ENCODE results near the gene RRP36. TPM values are rescaled to one million over a fixed set of nuclear protein-coding genes. Genes with fewer than 3 reads are reported as not detected.
A peak's percentile ranks its signal among the peaks of the same experiment; 100 is the strongest.

The RRP36 gene
- total and polyA plus RNA-seq, 5 donors from 2014 or later, result 33.3 to 82.2 (median 68.4) TPM

DNA sequence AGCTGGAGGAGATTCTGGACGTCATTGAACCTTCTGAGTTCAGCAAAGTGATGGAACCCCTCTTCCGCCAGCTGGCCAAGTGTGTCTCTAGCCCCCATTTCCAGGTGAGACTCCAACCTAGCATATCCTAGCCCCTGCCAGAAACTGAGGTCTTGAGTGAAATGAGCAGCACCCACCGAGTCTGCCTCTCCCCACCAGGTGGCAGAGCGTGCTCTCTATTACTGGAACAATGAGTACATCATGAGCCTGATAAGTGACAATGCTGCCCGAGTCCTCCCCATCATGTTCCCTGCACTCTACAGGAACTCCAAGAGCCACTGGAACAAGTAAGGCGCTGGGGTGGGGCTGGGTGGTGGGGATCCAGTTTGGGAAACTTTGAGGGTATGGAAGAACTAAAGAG lies 12.3 kb upstream of the RRP36 start:
- ATAC-seq (ENCODE audit: low read depth in 2 of 2) (no peak), DNase-seq (peak in 2 of 3 donors; percentile 34 to 42)
- H3K27ac Mint-ChIP-seq, result peak overlapping the region in 1 of 3 donors; percentile 69
- no peak overlapping the region for H3K27ac ChIP-seq (ENCODE audit: insufficient read depth, low read length, poor library complexity, severe bottlenecking)
- no peaks in the 10 kb centered on the region for H3K27me3 ChIP-seq (ENCODE audit: control insufficient read depth, insufficient read depth, low read length)
- peaks cover 0 to 1% (median 0%) of the 10 kb centered on the region in 7 donors for H3K9me3 Mint-ChIP-seq
- peaks cover 23% of the 10 kb centered on the region for H3K36me3 Mint-ChIP-seq
- peak overlapping the region in 2 of 4 donors; percentile 43 to 66 for H3K4me3 Mint-ChIP-seq
- H3K4me1 ChIP-seq (ENCODE audit: control insufficient read depth, insufficient read depth, low read length, poor library complexity, severe bottlenecking), result peaks cover 14% of the 10 kb centered on the region
- H3K36me3 ChIP-seq (ENCODE audit: control insufficient read depth, insufficient read depth, low read length), result peaks cover 53% of the 10 kb centered on the region
- H3K4me3 ChIP-seq (ENCODE audit: low read depth, low read length), result no peak overlapping the region
- no peaks in the 10 kb centered on the region for H3K27me3 Mint-ChIP-seq
- peaks cover 0 to 49% (median 23%) of the 10 kb centered on the region in 4 donors for H3K4me1 Mint-ChIP-seq
- H3K9me3 ChIP-seq (ENCODE audit: control insufficient read depth in 2 of 2, low read length in 2 of 2), result no peaks in the 10 kb centered on the region

DNA sequence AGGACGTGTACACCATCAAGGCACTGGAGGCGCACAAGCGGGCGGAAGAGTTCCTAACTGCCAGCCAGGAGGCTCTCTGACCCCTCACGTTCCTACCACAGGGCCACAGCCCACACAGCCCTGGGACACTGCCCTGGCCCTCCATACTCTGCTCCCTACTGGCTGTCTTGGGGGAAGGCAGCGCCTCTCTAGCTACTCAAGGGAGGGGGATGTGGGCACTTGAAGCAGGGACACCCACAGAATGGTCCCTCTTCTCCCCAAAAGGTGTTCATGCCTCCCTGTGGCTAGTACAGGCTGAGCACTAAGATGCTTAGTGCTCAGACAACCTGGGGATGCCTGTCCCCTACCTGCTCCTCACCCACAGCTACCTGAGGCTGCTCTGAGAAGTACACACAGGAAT lies 10.2 kb upstream of the RRP36 start:
- Mint-ChIP-seq H3K4me3 (peak overlapping the region in 2 of 4 donors; percentile 39 to 89), H3K4me1 (peaks cover 0 to 63% (median 32%) of the 10 kb centered on the region in 4 donors), H3K36me3 (peaks cover 18% of the 10 kb centered on the region), H3K27me3 (no peaks in the 10 kb centered on the region), H3K9me3 (peaks cover 0 to 1% (median 0%) of the 10 kb centered on the region in 7 donors), H3K27ac (peak overlapping the region in 1 of 3 donors; percentile 68)
- ATAC-seq (ENCODE audit: low read depth in 2 of 2) (no peak), DNase-seq (no peak)
- Histone ChIP-seq H3K9me3 (ENCODE audit: control insufficient read depth in 2 of 2, low read length in 2 of 2) (no peaks in the 10 kb centered on the region), H3K27ac (ENCODE audit: insufficient read depth, low read length, poor library complexity, severe bottlenecking) (no peak overlapping the region), H3K4me3 (ENCODE audit: low read depth, low read length) (no peak overlapping the region), H3K27me3 (ENCODE audit: control insufficient read depth, insufficient read depth, low read length) (no peaks in the 10 kb centered on the region), H3K4me1 (ENCODE audit: control insufficient read depth, insufficient read depth, low read length, poor library complexity, severe bottlenecking) (peaks cover 30% of the 10 kb centered on the region), H3K36me3 (ENCODE audit: control insufficient read depth, insufficient read depth, low read length) (peaks cover 51% of the 10 kb centered on the region)

DNA sequence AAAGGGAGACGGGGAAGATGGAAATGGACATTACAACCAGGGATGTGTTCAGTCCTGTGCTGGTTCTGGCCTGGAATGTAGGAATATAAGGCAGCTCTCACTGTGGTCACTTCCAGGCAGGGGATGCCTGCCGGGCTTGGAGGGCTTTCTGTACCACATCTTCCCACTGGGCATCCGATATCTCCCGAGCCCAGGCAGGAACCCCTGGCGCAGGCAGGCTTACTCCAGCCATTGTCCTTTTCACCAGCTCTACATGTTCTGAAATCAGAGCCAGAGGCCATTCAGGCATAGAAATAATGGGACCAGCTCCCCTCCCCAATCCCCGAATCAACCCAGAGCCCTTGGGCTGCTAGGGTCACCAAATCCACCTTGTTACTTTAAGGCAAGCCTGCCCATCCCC lies 9.1 kb upstream of the RRP36 start:
- peaks cover 0 to 75% (median 36%) of the 10 kb centered on the region in 4 donors for H3K4me1 Mint-ChIP-seq
- DNase-seq (no peak), ATAC-seq (ENCODE audit: low read depth in 2 of 2) (no peak)
- peak overlapping the region; percentile 68 to 98 (median 92) for H3K4me3 Mint-ChIP-seq
- peaks cover 16% of the 10 kb centered on the region for H3K36me3 Mint-ChIP-seq
- H3K9me3 Mint-ChIP-seq, result peaks cover 0 to 1% (median 0%) of the 10 kb centered on the region in 7 donors
- no peaks in the 10 kb centered on the region for H3K27me3 Mint-ChIP-seq
- Histone ChIP-seq H3K4me1 (ENCODE audit: control insufficient read depth, insufficient read depth, low read length, poor library complexity, severe bottlenecking) (peaks cover 41% of the 10 kb centered on the region), H3K36me3 (ENCODE audit: control insufficient read depth, insufficient read depth, low read length) (peaks cover 45% of the 10 kb centered on the region), H3K4me3 (ENCODE audit: low read depth, low read length) (peak overlapping the region; percentile 64), H3K27me3 (ENCODE audit: control insufficient read depth, insufficient read depth, low read length) (no peaks in the 10 kb centered on the region), H3K9me3 (ENCODE audit: control insufficient read depth in 2 of 2, low read length in 2 of 2) (no peaks in the 10 kb centered on the region), H3K27ac (ENCODE audit: insufficient read depth, low read length, poor library complexity, severe bottlenecking) (peak overlapping the region; percentile 79)
- peak overlapping the region in 2 of 3 donors; percentile 96 to 97 for H3K27ac Mint-ChIP-seq

DNA sequence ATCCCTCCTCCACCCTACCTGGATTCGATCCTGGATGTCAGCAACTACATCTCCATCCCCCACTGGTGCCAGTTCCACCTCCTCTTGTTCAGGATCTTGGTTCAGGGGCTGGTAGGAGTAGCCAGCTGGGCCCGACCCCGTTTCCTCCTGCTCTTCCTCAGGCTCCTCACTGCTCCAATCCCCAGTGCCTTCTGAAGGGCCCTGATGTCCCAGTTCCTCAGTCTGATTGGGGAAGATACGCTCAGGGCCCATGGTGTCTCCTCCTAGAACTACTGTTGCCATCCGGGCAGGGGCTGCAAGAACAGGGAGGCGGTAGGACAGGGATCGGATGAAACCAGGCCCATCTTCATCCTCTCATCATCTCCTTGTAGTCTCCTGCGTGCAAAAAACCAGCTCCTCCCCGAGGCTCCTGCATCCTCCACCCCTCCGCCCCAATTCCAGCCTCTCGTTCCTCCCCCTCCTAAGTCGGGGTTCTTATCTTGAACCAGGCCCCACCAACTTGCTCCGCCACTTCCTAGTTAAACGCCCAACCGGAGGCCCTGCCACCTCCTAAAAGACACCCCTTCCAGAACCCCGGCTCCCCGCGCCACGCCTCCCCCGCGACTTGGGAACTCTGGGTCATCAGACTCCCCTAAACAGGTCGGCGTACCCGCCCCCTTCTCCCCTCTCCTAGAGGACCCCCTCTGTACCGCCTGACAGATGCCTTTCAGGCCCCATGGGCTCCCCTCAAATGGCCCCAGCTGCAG lies 8.2 kb upstream of the RRP36 start:
- Mint-ChIP-seq H3K4me1 (peaks cover 0 to 81% (median 39%) of the 10 kb centered on the region in 4 donors), H3K27me3 (no peaks in the 10 kb centered on the region), H3K4me3 (peak overlapping the region; percentile 89 to 98 (median 94)), H3K27ac (peak overlapping the region; percentile 96 to 97 (median 97)), H3K36me3 (peaks cover 19% of the 10 kb centered on the region), H3K9me3 (peaks cover 0 to 1% (median 0%) of the 10 kb centered on the region in 7 donors)
- Histone ChIP-seq H3K27ac (ENCODE audit: insufficient read depth, low read length, poor library complexity, severe bottlenecking) (peak overlapping the region; percentile 79), H3K9me3 (ENCODE audit: control insufficient read depth in 2 of 2, low read length in 2 of 2) (no peaks in the 10 kb centered on the region), H3K4me3 (ENCODE audit: low read depth, low read length) (peak overlapping the region; percentile 64), H3K36me3 (ENCODE audit: control insufficient read depth, insufficient read depth, low read length) (peaks cover 45% of the 10 kb centered on the region), H3K27me3 (ENCODE audit: control insufficient read depth, insufficient read depth, low read length) (no peaks in the 10 kb centered on the region), H3K4me1 (ENCODE audit: control insufficient read depth, insufficient read depth, low read length, poor library complexity, severe bottlenecking) (peaks cover 42% of the 10 kb centered on the region)
- ATAC-seq (ENCODE audit: low read depth in 2 of 2) (no peak), DNase-seq (no peak)

DNA sequence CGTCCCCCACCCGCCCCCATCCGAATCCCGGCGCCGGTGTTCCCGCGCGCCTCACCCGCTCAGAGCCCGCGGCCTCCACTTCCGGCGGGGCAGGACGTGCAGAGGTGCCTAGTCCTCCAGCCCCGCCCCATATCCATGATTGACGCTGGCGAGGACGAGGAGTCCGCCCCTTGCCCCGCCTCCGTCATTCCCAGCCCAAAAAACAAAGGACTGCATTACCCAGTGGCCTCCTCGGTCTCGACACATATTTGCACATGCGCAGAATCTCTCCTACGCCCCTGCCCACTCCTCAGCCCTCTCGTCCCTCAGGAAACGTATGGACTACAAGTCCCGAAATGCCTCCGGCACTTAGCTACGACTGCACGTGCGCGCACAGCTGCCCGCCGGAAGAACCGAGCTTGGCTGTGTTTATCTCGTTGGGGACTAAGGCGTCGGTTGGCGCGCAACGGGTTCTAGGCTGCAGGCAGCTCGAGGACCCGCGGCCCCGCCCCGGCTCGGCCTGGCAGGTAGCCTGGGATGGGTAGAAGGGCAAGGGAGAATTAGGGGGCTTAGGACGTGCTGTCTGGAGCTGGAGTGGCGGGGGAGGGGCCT lies 7.5 kb upstream of the RRP36 start, which contains the start of the genes KLHDC3 and MEA1:
TSS of gene KLHDC3 (plus strand) at position 407 of the 591 bp plus-strand sequence. CDS start 2,944 bp downstream, outside the sequence.
TSS of gene MEA1 (minus strand) at position 104 of the 591 bp plus-strand sequence. CDS start 133 bp downstream, outside the sequence.
- no peaks in the 10 kb centered on the region for H3K27me3 ChIP-seq (ENCODE audit: control insufficient read depth, insufficient read depth, low read length)
- H3K9me3 Mint-ChIP-seq, result peaks cover 0 to 1% (median 0%) of the 10 kb centered on the region in 7 donors
- no peaks in the 10 kb centered on the region for H3K27me3 Mint-ChIP-seq
- peaks cover 15% of the 10 kb centered on the region for H3K36me3 Mint-ChIP-seq
- H3K4me3 ChIP-seq (ENCODE audit: low read depth, low read length), result peak within 1 kb of the TSS; percentile 87
- ATAC-seq (ENCODE audit: low read depth in 2 of 2) (peak; percentile 93 to 95), DNase-seq (peak; percentile 98 to 100 (median 99))
- peak within 1 kb of the TSS; percentile 89 to 98 (median 94) for H3K4me3 Mint-ChIP-seq
- peak within 1 kb of the TSS; percentile 96 to 97 (median 97) for H3K27ac Mint-ChIP-seq
- peaks cover 0 to 83% (median 39%) of the 10 kb centered on the region in 4 donors for H3K4me1 Mint-ChIP-seq
- H3K9me3 ChIP-seq (ENCODE audit: control insufficient read depth in 2 of 2, low read length in 2 of 2), result no peaks in the 10 kb centered on the region
- peak within 1 kb of the TSS; percentile 79 for H3K27ac ChIP-seq (ENCODE audit: insufficient read depth, low read length, poor library complexity, severe bottlenecking)
- H3K36me3 ChIP-seq (ENCODE audit: control insufficient read depth, insufficient read depth, low read length), result peaks cover 45% of the 10 kb centered on the region
- peaks cover 42% of the 10 kb centered on the region for H3K4me1 ChIP-seq (ENCODE audit: control insufficient read depth, insufficient read depth, low read length, poor library complexity, severe bottlenecking)

DNA sequence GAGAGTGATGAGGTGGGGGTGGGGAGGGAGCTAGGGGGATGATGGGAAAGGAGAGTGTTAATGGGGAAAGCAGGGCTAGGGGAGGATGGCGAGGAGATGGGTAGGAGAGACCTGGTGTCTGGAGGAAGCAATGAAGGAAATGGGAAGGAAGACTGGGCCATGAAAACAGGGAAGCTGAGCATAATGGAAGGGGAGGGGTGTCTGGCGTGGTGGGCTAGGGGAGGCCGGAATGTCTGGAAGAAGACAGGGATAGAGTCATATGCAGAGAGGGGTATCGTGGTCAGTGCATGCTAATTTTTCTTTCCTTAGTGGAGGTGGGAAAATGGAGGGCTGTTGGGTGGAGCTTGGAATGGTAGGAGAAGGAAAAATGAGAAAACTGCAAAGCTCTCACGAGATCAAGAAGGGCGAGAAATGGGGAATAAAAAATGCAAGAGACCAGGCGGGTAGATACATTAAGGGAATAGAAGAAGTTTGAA lies 7.0 kb upstream of the RRP36 start:
- Mint-ChIP-seq H3K27me3 (no peaks in the 10 kb centered on the region), H3K4me3 (peak overlapping the region; percentile 89 to 98 (median 94)), H3K4me1 (peaks cover 0 to 85% (median 41%) of the 10 kb centered on the region in 4 donors), H3K27ac (peak overlapping the region; percentile 90 to 97 (median 96)), H3K36me3 (peaks cover 19% of the 10 kb centered on the region), H3K9me3 (peaks cover 0 to 1% (median 0%) of the 10 kb centered on the region in 7 donors)
- Histone ChIP-seq H3K27me3 (ENCODE audit: control insufficient read depth, insufficient read depth, low read length) (no peaks in the 10 kb centered on the region), H3K36me3 (ENCODE audit: control insufficient read depth, insufficient read depth, low read length) (peaks cover 45% of the 10 kb centered on the region), H3K4me3 (ENCODE audit: low read depth, low read length) (peak overlapping the region; percentile 87), H3K27ac (ENCODE audit: insufficient read depth, low read length, poor library complexity, severe bottlenecking) (peak overlapping the region; percentile 79), H3K4me1 (ENCODE audit: control insufficient read depth, insufficient read depth, low read length, poor library complexity, severe bottlenecking) (peaks cover 42% of the 10 kb centered on the region), H3K9me3 (ENCODE audit: control insufficient read depth in 2 of 2, low read length in 2 of 2) (no peaks in the 10 kb centered on the region)
- ATAC-seq (ENCODE audit: low read depth in 2 of 2) (no peak), DNase-seq (no peak)

DNA sequence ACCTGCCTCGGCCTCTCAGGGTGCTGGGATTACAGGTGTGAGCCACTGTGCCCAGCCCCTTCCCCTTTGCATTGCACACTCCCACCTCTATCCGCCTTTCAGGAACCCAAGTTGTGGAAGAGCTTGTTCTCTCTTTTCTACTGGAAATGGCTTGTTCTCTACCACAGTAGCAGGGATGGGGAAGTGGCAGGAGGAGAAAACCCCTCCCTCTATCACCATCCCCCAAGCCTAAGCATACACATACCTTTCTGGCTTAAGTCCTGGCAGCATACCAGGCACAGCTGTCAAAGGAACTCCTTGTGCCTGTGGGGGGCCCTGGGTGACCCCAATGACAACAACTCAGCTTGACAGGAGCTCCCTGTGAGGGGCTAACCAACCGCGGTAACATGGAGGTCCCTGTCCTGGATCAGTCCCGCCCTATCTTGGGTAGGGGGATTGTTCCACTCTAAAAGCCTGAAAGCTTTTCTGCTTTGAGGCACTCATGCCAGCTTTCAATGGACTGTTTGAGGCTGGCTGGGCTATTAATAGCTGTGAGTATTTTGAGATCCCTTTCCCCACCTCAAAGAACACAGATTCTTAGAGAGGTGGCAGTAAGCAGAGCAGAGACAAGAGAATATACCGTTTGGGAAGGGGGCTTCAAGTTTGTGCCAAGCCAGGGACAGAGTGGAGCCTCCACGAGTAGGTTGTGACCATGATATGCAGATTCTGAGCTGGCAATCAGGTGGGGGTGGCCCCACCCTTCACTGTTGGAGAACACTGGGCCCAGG lies 5.1 kb upstream of the RRP36 start:
- ATAC-seq (ENCODE audit: low read depth in 2 of 2), result no peak
- no peak for DNase-seq
- Histone ChIP-seq H3K36me3 (ENCODE audit: control insufficient read depth, insufficient read depth, low read length) (peaks cover 33% of the 10 kb centered on the region), H3K4me1 (ENCODE audit: control insufficient read depth, insufficient read depth, low read length, poor library complexity, severe bottlenecking) (peaks cover 49% of the 10 kb centered on the region), H3K9me3 (ENCODE audit: control insufficient read depth in 2 of 2, low read length in 2 of 2) (no peaks in the 10 kb centered on the region), H3K4me3 (ENCODE audit: low read depth, low read length) (no peak overlapping the region), H3K27me3 (ENCODE audit: control insufficient read depth, insufficient read depth, low read length) (no peaks in the 10 kb centered on the region), H3K27ac (ENCODE audit: insufficient read depth, low read length, poor library complexity, severe bottlenecking) (peak overlapping the region; percentile 2)
- H3K4me1 Mint-ChIP-seq, result peaks cover 0 to 83% (median 37%) of the 10 kb centered on the region in 4 donors
- H3K9me3 Mint-ChIP-seq, result no peaks in the 10 kb centered on the region
- peaks cover 16% of the 10 kb centered on the region for H3K36me3 Mint-ChIP-seq
- H3K4me3 Mint-ChIP-seq, result peak overlapping the region in 3 of 4 donors; percentile 75 to 98 (median 78)
- H3K27me3 Mint-ChIP-seq, result no peaks in the 10 kb centered on the region
- H3K27ac Mint-ChIP-seq, result peak overlapping the region in 2 of 3 donors; percentile 46 to 86

Measured in CD4-positive, CD25-positive, alpha-beta regulatory T cell (primary cell).